Measurements from ENCODE around the gene UMAD1.

DNA sequence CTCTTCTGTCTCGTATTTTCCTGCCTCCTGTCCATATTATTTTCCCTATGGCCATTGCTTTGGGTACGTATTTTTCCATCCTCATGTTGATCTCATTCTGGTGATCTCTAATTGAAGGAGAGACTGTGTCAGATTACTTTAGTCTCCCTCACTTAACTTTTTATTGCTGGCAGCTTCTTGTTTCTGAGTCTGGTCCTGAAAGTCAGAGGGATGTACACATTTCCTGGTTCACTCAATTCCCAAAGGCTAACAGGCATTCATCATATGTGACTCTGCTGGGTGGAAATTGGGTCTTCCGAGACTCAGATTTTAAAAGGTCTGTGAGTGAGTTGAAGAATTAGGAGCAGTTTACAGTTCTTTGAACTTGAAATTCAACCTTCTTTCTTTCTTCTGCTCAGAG lies 10.9 kb downstream of the UMAD1 start:
- TF ChIP-seq, protein P1, sequence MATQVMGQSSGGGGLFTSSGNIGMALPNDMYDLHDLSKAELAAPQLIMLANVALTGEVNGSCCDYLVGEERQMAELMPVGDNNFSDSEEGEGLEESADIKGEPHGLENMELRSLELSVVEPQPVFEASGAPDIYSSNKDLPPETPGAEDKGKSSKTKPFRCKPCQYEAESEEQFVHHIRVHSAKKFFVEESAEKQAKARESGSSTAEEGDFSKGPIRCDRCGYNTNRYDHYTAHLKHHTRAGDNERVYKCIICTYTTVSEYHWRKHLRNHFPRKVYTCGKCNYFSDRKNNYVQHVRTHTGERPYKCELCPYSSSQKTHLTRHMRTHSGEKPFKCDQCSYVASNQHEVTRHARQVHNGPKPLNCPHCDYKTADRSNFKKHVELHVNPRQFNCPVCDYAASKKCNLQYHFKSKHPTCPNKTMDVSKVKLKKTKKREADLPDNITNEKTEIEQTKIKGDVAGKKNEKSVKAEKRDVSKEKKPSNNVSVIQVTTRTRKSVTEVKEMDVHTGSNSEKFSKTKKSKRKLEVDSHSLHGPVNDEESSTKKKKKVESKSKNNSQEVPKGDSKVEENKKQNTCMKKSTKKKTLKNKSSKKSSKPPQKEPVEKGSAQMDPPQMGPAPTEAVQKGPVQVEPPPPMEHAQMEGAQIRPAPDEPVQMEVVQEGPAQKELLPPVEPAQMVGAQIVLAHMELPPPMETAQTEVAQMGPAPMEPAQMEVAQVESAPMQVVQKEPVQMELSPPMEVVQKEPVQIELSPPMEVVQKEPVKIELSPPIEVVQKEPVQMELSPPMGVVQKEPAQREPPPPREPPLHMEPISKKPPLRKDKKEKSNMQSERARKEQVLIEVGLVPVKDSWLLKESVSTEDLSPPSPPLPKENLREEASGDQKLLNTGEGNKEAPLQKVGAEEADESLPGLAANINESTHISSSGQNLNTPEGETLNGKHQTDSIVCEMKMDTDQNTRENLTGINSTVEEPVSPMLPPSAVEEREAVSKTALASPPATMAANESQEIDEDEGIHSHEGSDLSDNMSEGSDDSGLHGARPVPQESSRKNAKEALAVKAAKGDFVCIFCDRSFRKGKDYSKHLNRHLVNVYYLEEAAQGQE (IDR thresholded peaks at IDR 0.05; ENCODE audit: insufficient read depth in 1 of 2, low read depth in 2 of 2, low read length in 2 of 2): no peak
- TF ChIP-seq POLR2AphosphoS5 (IDR thresholded peaks at IDR 0.05; ENCODE audit: low read depth, low read length) (no peak), TAF1 (IDR thresholded peaks at IDR 0.05; ENCODE audit: borderline replicate concordance, insufficient read depth, low read length) (no peak)
